Measurements from ENCODE around the gene KDM3B. TPM values are rescaled to one million over a fixed set of nuclear protein-coding genes. Genes with fewer than 3 reads are reported as not detected.

KDM3B gene
- total RNA-seq, 2 donors from 2014 or later: 98.2 to 104 TPM

GRCh38 chr5:138369261-138369660, 16.8 kb downstream of the KDM3B start:
- H3K9me3 Mint-ChIP-seq: no peaks in the 10 kb centered on the region
- H3K27ac ChIP-seq (ENCODE audit: low read depth, low read length): no peak overlapping the region
- H3K27me3 Mint-ChIP-seq (ENCODE audit: insufficient read depth): no peaks in the 10 kb centered on the region
- no peak overlapping the region for H3K9ac ChIP-seq (ENCODE audit: extremely low read depth, low read length, poor library complexity, severe bottlenecking)
- no peaks in the 10 kb centered on the region for H3K27me3 ChIP-seq (ENCODE audit: control insufficient read depth, insufficient read depth, low read length, poor library complexity, severe bottlenecking)
- H3K36me3 ChIP-seq (ENCODE audit: control insufficient read depth, insufficient read depth, low read length): peaks cover 14% of the 10 kb centered on the region
- H3K4me3 ChIP-seq (ENCODE audit: low read length): no peak overlapping the region
- H3K27ac Mint-ChIP-seq: peak overlapping the region; percentile 1
- no peak overlapping the region for H3K4me3 Mint-ChIP-seq
- no peaks in the 10 kb centered on the region for H3K9me3 ChIP-seq (ENCODE audit: control insufficient read depth, low read length)
- no peak for DNase-seq
- H3K4me1 Mint-ChIP-seq: peaks cover 6% of the 10 kb centered on the region
- 90 to 91% methylated on average over 5 of the region's 5 CpGs for WGBS, 2 experiments (ENCODE audit: insufficient coverage in 1 of 2, insufficient read length in 1 of 2)
- peaks cover 5% of the 10 kb centered on the region for H3K36me3 Mint-ChIP-seq (ENCODE audit: low read depth)
- H3K4me1 ChIP-seq (ENCODE audit: control insufficient read depth, insufficient read depth, low read length): no peaks in the 10 kb centered on the region
- no peak for TF ChIP-seq CTCF (conservative IDR thresholded peaks at IDR 0.05)

- no peak overlapping the region for H3K4me3 ChIP-seq (ENCODE audit: low read length)
- no peaks in the 10 kb centered on the region for H3K9me3 Mint-ChIP-seq
- DNase-seq: no peak
- TF ChIP-seq CTCF (conservative IDR thresholded peaks at IDR 0.05): no peak
- peaks cover 6% of the 10 kb centered on the region for H3K36me3 Mint-ChIP-seq (ENCODE audit: low read depth)
- peaks cover 6% of the 10 kb centered on the region for H3K4me1 Mint-ChIP-seq
- H3K27ac Mint-ChIP-seq: no peak overlapping the region
- no peaks in the 10 kb centered on the region for H3K9me3 ChIP-seq (ENCODE audit: control insufficient read depth, low read length)
- no peaks in the 10 kb centered on the region for H3K4me1 ChIP-seq (ENCODE audit: control insufficient read depth, insufficient read depth, low read length)
- H3K9ac ChIP-seq (ENCODE audit: extremely low read depth, low read length, poor library complexity, severe bottlenecking): no peak overlapping the region
- H3K4me3 Mint-ChIP-seq: no peak overlapping the region
- H3K27me3 Mint-ChIP-seq (ENCODE audit: insufficient read depth): no peaks in the 10 kb centered on the region
- WGBS, 2 experiments (ENCODE audit: insufficient coverage in 1 of 2, insufficient read length in 1 of 2): 71 to 100% methylated on average over 1 to 2 of the region's 2 CpGs
- no peaks in the 10 kb centered on the region for H3K27me3 ChIP-seq (ENCODE audit: control insufficient read depth, insufficient read depth, low read length, poor library complexity, severe bottlenecking)
- H3K36me3 ChIP-seq (ENCODE audit: control insufficient read depth, insufficient read depth, low read length): peaks cover 17% of the 10 kb centered on the region
- H3K27ac ChIP-seq (ENCODE audit: low read depth, low read length): no peak overlapping the region
Measured at GRCh38 chr5:138369706-138370105, 17.2 kb downstream of the KDM3B start.

- Mint-ChIP-seq H3K36me3 (ENCODE audit: low read depth) (peaks cover 10% of the 10 kb centered on the region), H3K4me3 (no peak overlapping the region), H3K27me3 (ENCODE audit: insufficient read depth) (no peaks in the 10 kb centered on the region), H3K4me1 (peaks cover 6% of the 10 kb centered on the region), H3K27ac (no peak overlapping the region), H3K9me3 (no peaks in the 10 kb centered on the region)
- H3K27ac ChIP-seq (ENCODE audit: low read depth, low read length): no peak overlapping the region
- no peak overlapping the region for H3K9ac ChIP-seq (ENCODE audit: extremely low read depth, low read length, poor library complexity, severe bottlenecking)
- H3K4me3 ChIP-seq (ENCODE audit: low read length): no peak overlapping the region
- peaks cover 21% of the 10 kb centered on the region for H3K36me3 ChIP-seq (ENCODE audit: control insufficient read depth, insufficient read depth, low read length)
- no peak for DNase-seq
- H3K4me1 ChIP-seq (ENCODE audit: control insufficient read depth, insufficient read depth, low read length): no peaks in the 10 kb centered on the region
- 92 to 94% methylated on average over 2 to 3 of the region's 3 CpGs for WGBS, 2 experiments (ENCODE audit: insufficient coverage in 1 of 2, insufficient read length in 1 of 2)
- no peaks in the 10 kb centered on the region for H3K9me3 ChIP-seq (ENCODE audit: control insufficient read depth, low read length)
- H3K27me3 ChIP-seq (ENCODE audit: control insufficient read depth, insufficient read depth, low read length, poor library complexity, severe bottlenecking): no peaks in the 10 kb centered on the region
- no peak for TF ChIP-seq CTCF (conservative IDR thresholded peaks at IDR 0.05)
Measured at GRCh38 chr5:138370537-138370936, 18.1 kb downstream of the KDM3B start.

Data from endodermal cell (in vitro differentiated cells).